Adrenal gland (tissue), 12 donors: ENCODE measurements around the gene ST8SIA6. TPM values are rescaled to one million over a fixed set of nuclear protein-coding genes. Genes with fewer than 3 reads are reported as not detected.
A peak's percentile ranks its signal among the peaks of the same experiment; 100 is the strongest.

Experiments used
- DNase-seq, 7 donors: peaks; one replicate each; pipeline ENCODE4 v3.0.0-alpha.2; 2019 to 2020
- H3K27ac ChIP-seq, 5 donors: fragments of 200-600 bp; sonication (generic) in 4 of 5; 1 replicate in 3 of 5; 2 replicates in 2 of 5; pipeline versions ENCODE4 v1.5.1 to v1.8.0; 2016 to 2020; ENCODE audit warnings: mild to moderate bottlenecking in 1 of 5
- H3K27me3 ChIP-seq: fragments of 200-600 bp; 2 replicates; pipeline ENCODE4 v1.8.0; 2021
- H3K36me3 ChIP-seq, 2 donors: fragments of 200-600 bp; replicated peaks in 1 of 2; 1 replicate in 1 of 2; 2 replicates in 1 of 2; pipeline versions ENCODE4 v1.5.1 to v1.8.0; 2018 to 2022
- H3K4me1 ChIP-seq, 2 donors: fragments of 200-600 bp; replicated peaks in 1 of 2; 1 replicate in 1 of 2; 2 replicates in 1 of 2; pipeline versions ENCODE4 v1.5.1 to v1.8.0; 2018 to 2021
- H3K4me3 ChIP-seq, 4 donors: fragments of 200-600 bp; sonication (generic) in 3 of 4; one replicate each; pipeline ENCODE4 v1.5.1; 2016 to 2018
- H3K9me3 ChIP-seq, 3 donors: fragments of 200-600 bp; sonication (generic) in 1 of 3; replicated peaks in 1 of 3; 1 replicate in 2 of 3; 2 replicates in 1 of 3; pipeline versions ENCODE4 v1.5.1 to v1.8.0; 2016 to 2021
- POLR2A ChIP-seq, 2 donors: fragments of 450-650 bp; IDR thresholded peaks; one replicate each; pipeline ENCODE4 v1.6.1; 2017; ENCODE audit warnings: antibody characterized with exemption in 2 of 2, mild to moderate bottlenecking in 2 of 2, moderate library complexity in 1 of 2
- WGBS, 4 donors: extraction: QIAGEN DNeasy Blood & Tissue Kit in 2 of 4; methylation state at CpG; one replicate each; pipeline versions ENCODE4 v1.1.5 to v1.1.7; 2013 to 2017; 5-methylcytosine and 5-hydroxymethylcytosine counted together
- intact Hi-C, 2 donors: fragments of 100-400 bp; cut with DNase I; formaldehyde crosslinking; loops; one replicate each; pipeline versions ENCODE4 v1.14.1 to v1.15.0; 2022 to 2023
- polyA plus RNA-seq, 3 donors: library from polyadenylated mRNA; stranded (reverse); fragments of 200-250 nt in 2 of 3; fragments of 350-450 nt in 1 of 3; fragmentation: Illumina TruSeq in 1 of 3; extraction: RNeasy Lipid Tissue Mini Kit (QIAGEN cat#74804) in 1 of 3; gene quantifications; one replicate each; pipeline ENCODE4 v1.2.3, GENCODE V29; 2013 to 2014
- total RNA-seq, 9 donors: library from RNA; depleted of rRNA in 4 of 9; stranded (reverse); fragments of >200 nt in 4 of 9; fragments of 120-200 nt in 1 of 9; fragmentation: NEBNext Ultra II Directional in 1 of 9; extraction: Animal tissue kit (Norgen Biotek cat#: 25700) in 1 of 9; gene quantifications; one replicate each; pipeline versions ENCODE4 v1.1.0 to v1.2.4, GENCODE V29; 2013 to 2023
- TF ChIP-seq, protein P1 (sequence below), 6 experiments: fragments of 450-650 bp in 4 of 6; fragments of 200-600 bp in 2 of 6; sonication (generic) in 1 of 6; IDR thresholded peaks; 1 replicate in 5 of 6; 2 replicates in 1 of 6; pipeline versions ENCODE4 v1.5.1 to v1.8.0; 2016 to 2021; ENCODE audit warnings: antibody characterized with exemption in 6 of 6, mild to moderate bottlenecking in 2 of 6, moderate library complexity in 1 of 6
- donor health status: healthy with polysubstance abuse.
- donor health status: Bipolar disorder and iron deficiency.
- donor health status: DM: yes; HTN: yes; CAD: no.
- donor health status: DM: no; HTN: no; CAD: no.
- donor health status: DM: no; HTN: no; CAD: no.
- donor health status: DM: yes; HTN: yes; CAD: no.

The ST8SIA6 gene
- total and polyA plus RNA-seq, 12 donors, result 0.13 to 3.4 (median 0.54) TPM; not detected in 1

DNA sequence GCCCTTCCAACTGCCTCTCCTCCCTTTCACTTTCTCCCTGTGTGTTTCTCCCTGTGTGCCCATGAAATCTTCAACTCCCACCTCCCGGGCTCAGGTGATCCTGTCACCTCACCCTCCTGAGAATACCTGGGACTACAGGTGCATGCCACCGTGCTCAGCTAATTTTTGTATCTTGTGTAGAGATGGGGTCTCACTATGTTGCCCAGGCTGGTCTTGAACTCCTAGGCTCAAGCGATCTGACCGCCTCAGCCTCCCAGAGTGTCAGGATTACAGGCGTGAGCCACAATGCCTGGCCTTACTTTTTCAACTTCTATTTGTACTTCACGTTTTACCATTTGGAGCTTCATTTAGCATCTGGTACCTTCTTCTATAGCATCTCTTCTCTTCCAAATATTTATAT lies 24.9 kb downstream of the ST8SIA6 start:
- TF ChIP-seq POLR2A (IDR thresholded peaks at IDR 0.05), result no peak
- TF ChIP-seq, protein P1, sequence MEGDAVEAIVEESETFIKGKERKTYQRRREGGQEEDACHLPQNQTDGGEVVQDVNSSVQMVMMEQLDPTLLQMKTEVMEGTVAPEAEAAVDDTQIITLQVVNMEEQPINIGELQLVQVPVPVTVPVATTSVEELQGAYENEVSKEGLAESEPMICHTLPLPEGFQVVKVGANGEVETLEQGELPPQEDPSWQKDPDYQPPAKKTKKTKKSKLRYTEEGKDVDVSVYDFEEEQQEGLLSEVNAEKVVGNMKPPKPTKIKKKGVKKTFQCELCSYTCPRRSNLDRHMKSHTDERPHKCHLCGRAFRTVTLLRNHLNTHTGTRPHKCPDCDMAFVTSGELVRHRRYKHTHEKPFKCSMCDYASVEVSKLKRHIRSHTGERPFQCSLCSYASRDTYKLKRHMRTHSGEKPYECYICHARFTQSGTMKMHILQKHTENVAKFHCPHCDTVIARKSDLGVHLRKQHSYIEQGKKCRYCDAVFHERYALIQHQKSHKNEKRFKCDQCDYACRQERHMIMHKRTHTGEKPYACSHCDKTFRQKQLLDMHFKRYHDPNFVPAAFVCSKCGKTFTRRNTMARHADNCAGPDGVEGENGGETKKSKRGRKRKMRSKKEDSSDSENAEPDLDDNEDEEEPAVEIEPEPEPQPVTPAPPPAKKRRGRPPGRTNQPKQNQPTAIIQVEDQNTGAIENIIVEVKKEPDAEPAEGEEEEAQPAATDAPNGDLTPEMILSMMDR (IDR thresholded peaks at IDR 0.05), result no peak
- WGBS, 4 donors, result 72 to 87% (median 79%) methylated on average over 6 of the region's 6 CpGs
- Histone ChIP-seq H3K36me3 (no peaks in the 10 kb centered on the region), H3K27ac (no peak overlapping the region), H3K9me3 (no peaks in the 10 kb centered on the region), H3K27me3 (peaks cover 11% of the 10 kb centered on the region), H3K4me3 (no peak overlapping the region), H3K4me1 (no peaks in the 10 kb centered on the region)
- no peak for DNase-seq
- intact Hi-C loops, result loop anchor here in 1 of 2 donors (10.0 kb wide), 1 partner anchor 165 kb away; no protein-coding TSS in a partner anchor

DNA sequence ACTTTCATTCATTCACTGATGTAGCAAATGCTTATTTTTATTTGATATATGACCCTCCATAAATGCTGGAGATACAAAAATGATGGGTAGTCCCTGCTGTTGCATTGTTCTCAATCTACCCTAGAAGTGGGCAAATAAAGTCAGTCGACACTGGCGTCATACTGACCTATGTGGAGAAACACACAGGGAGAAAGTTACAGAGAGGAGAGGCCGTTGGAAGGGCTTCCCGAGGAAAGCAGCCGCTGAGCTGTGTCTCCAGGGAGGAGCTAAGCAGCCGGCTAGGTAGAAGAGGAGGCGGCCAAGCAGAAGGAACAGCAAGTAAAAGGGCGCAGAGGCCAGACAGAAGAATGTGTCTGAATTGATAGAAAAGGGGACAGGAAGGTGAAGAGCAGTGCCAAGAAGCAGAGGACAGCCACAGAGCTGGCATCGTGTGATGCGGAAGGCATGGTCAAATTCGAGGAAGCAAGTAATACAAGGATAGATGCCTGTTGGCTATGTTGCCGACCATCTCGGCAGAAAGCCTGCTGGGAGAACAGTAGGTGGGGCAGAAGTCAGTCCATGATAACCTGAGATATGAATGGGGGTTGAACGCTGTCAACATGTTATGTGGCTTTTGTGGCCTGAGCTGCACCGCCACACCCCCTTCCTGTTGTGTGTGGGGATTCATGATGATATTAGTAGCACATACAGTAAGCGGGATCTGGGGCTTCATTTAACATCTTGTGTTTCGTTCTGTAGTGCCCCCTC lies 25.9 kb downstream of the ST8SIA6 start:
- TF ChIP-seq, protein P1 (IDR thresholded peaks at IDR 0.05), result no peak
- no peak for TF ChIP-seq POLR2A (IDR thresholded peaks at IDR 0.05)
- Histone ChIP-seq H3K4me1 (no peaks in the 10 kb centered on the region), H3K27ac (no peak overlapping the region), H3K27me3 (peaks cover 11% of the 10 kb centered on the region), H3K9me3 (no peaks in the 10 kb centered on the region), H3K4me3 (no peak overlapping the region), H3K36me3 (no peaks in the 10 kb centered on the region)
- intact Hi-C loops, result loop anchor here in 1 of 2 donors (10.0 kb wide), 1 partner anchor 164 kb away; no protein-coding TSS in a partner anchor
- DNase-seq, result peak in 1 of 7 donors; percentile 22
- 44 to 55% (median 52%) methylated on average over 17 of the region's 17 CpGs for WGBS, 4 donors

GRCh38 chr10:17427666-17428350 lies 26.6 kb downstream of the ST8SIA6 start:
- no peak for DNase-seq
- Histone ChIP-seq H3K4me1 (no peaks in the 10 kb centered on the region), H3K9me3 (no peaks in the 10 kb centered on the region), H3K27ac (no peak overlapping the region), H3K27me3 (peaks cover 11% of the 10 kb centered on the region), H3K36me3 (no peaks in the 10 kb centered on the region), H3K4me3 (no peak overlapping the region)
- intact Hi-C loops, result loop anchor here in 1 of 2 donors (10.0 kb wide), 1 partner anchor 163 kb away; no protein-coding TSS in a partner anchor
- 55 to 72% (median 63%) methylated on average over 6 of the region's 6 CpGs for WGBS, 4 donors
- no peak for TF ChIP-seq POLR2A (IDR thresholded peaks at IDR 0.05)
- TF ChIP-seq, protein P1 (IDR thresholded peaks at IDR 0.05), result no peak

DNA sequence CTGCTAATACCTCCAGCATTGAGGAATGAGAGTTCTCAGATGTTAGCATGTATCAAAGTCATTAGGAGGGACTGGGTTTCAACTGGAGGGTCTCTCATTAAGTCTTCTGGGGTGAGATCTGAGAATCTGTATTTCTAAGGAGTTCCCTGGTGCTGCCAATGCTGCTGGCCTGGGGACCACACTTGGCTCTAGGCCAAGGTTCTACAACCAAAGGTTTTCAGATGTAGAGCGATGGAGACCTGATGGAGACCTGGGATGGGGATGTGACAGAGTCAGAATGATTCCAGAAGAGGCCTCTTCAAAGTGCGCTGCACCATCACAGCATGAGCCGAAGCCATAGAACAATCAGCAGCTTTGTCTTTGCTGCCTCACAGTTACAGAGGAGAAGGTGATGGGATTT lies 27.2 kb downstream of the ST8SIA6 start:
- intact Hi-C loops, result loop anchor here in 1 of 2 donors (10.0 kb wide), 1 partner anchor 162 kb away; no protein-coding TSS in a partner anchor
- WGBS, 4 donors, result 93 to 100% (median 95%) methylated on average over 3 of the region's 3 CpGs
- no peak overlapping the region for H3K4me3 ChIP-seq
- TF ChIP-seq, protein P1 (IDR thresholded peaks at IDR 0.05), result no peak
- no peak for TF ChIP-seq POLR2A (IDR thresholded peaks at IDR 0.05)
- H3K27me3 ChIP-seq, result peaks cover 7% of the 10 kb centered on the region
- H3K27ac ChIP-seq, result no peak overlapping the region
- no peak for DNase-seq
- no peaks in the 10 kb centered on the region for H3K4me1 ChIP-seq
- H3K9me3 ChIP-seq, result no peaks in the 10 kb centered on the region
- H3K36me3 ChIP-seq, result no peaks in the 10 kb centered on the region
